HCT116 (cell line): ENCODE data around the gene EIF3F. TPM values are rescaled to one million over a fixed set of nuclear protein-coding genes. Genes with fewer than 3 reads are reported as not detected.

Experiments used
- ATAC-seq: fragments of 200-7000 bp; cut with Tn5 transposase; 2 replicates; pipeline ENCODE4 v1.9.1; 2020; ENCODE audit warnings: mild to moderate bottlenecking, moderate library complexity
- BruUV-seq: library from RNA; stranded (reverse); fragments of 400-500 nt; replicated peaks from 2 replicates; lab custom pipeline; 2021; lab: Mats Ljungman, UMichigan
- CTCF ChIA-PET: fragments of 300-600 bp; sonication (Branson Sonifier 250); formaldehyde crosslinking; loops from one replicate; lab custom pipeline; 2021; ENCODE audit warnings: antibody characterized with exemption; lab: Charles Lee
- POLR2A ChIA-PET: fragments of 300-600, 350-600 bp; sonication (Branson Sonifier 250); formaldehyde crosslinking; loops from one replicate; lab custom pipeline; 2021; ENCODE audit warnings: antibody characterized with exemption; lab: Charles Lee
- RAD21 ChIA-PET, 2 experiments: fragments of 300-600 bp; sonication (Branson Sonifier 250); formaldehyde crosslinking; loops; one replicate each; lab custom pipeline; 2023; ENCODE audit warnings: low total read pairs in 2 of 2; ENCODE audit not compliant: uncharacterized antibody in 2 of 2, unreplicated experiment in 2 of 2, low non-redundant PET in 1 of 2; lab: Charles Lee
- DNase-seq: peaks from one replicate; pipeline ENCODE4 v3.0.0-alpha.2; 2010; ENCODE audit warnings: low read depth, low spot score
- H2AFZ ChIP-seq: fragments of 200-600 bp; shearing (Covaris generic), sonication (generic); 2 replicates; pipeline ENCODE4 v1.6.1; 2017; ENCODE audit warnings: low read depth, mixed run types, mixed read lengths, antibody characterized with exemption, low read length; ENCODE audit not compliant: poor library complexity, severe bottlenecking
- H3K27ac ChIP-seq: 2 replicates; pipeline ENCODE4 v1.5.1; 2012; ENCODE audit warnings: low read depth, low read length
- H3K27me3 ChIP-seq: fragments of 200-600 bp; sonication (generic); 2 replicates; pipeline ENCODE4 v1.6.1; 2016; ENCODE audit warnings: mixed run types, low read length, mixed read lengths; ENCODE audit not compliant: insufficient read depth
- H3K36me3 ChIP-seq, 2 experiments: fragments of 200-500 bp in 1 of 2; fragments of 200-600 bp in 1 of 2; sonication (Bioruptor generic) in 1 of 2; sonication (generic) in 1 of 2; 2 replicates each; pipeline versions ENCODE4 v1.5.1 to v1.6.1; 2014 to 2016; ENCODE audit warnings: low read length in 2 of 2, inconsistent platforms in 1 of 2, mixed read lengths in 1 of 2, mixed run types in 1 of 2; ENCODE audit not compliant: insufficient read depth in 2 of 2, control insufficient read depth in 1 of 2
- H3K4me1 ChIP-seq, 2 experiments: fragments of 200-600 bp in 1 of 2; sonication (generic) in 1 of 2; 2 replicates each; pipeline versions ENCODE4 v1.5.1 to v1.6.1; 2012 to 2017; ENCODE audit warnings: low read length in 2 of 2, inconsistent platforms in 1 of 2, mild to moderate bottlenecking in 1 of 2, mixed read lengths in 1 of 2, mixed run types in 1 of 2, moderate library complexity in 1 of 2; ENCODE audit not compliant: insufficient read depth in 2 of 2, control insufficient read depth in 1 of 2
- H3K4me2 ChIP-seq: fragments of 200-600 bp; sonication (generic); 2 replicates; pipeline ENCODE4 v1.6.1; 2017; ENCODE audit warnings: mixed run types, low read length, mixed read lengths
- H3K4me3 ChIP-seq, 2 experiments: fragments of 200-600 bp in 1 of 2; sonication (generic) in 1 of 2; replicated peaks in 1 of 2; 2 replicates each; pipeline ENCODE4 v1.5.1; 2011 to 2016; ENCODE audit warnings: low read length in 2 of 2, control low read depth in 1 of 2, low read depth in 1 of 2, mild to moderate bottlenecking in 1 of 2, mixed read lengths in 1 of 2, mixed run types in 1 of 2
- H3K79me2 ChIP-seq: fragments of 200-600 bp; sonication (generic); 2 replicates; pipeline ENCODE4 v1.6.1; 2017; ENCODE audit warnings: mild to moderate bottlenecking, mixed run types, low read length, moderate library complexity, mixed read lengths; ENCODE audit not compliant: insufficient read depth
- H3K9ac ChIP-seq: fragments of 200-600 bp; sonication (generic); 2 replicates; pipeline ENCODE4 v1.6.1; 2016; ENCODE audit warnings: low read length, mixed read lengths
- H3K9me2 ChIP-seq: fragments of 200-600 bp; sonication (generic), shearing (Covaris generic); 2 replicates; pipeline ENCODE4 v1.6.1; 2017; ENCODE audit warnings: mixed run types, mild to moderate bottlenecking, moderate library complexity; ENCODE audit not compliant: insufficient read depth
- H3K9me3 ChIP-seq, 2 experiments: fragments of 200-500 bp in 1 of 2; fragments of 200-600 bp in 1 of 2; sonication (Bioruptor generic) in 1 of 2; sonication (generic) in 1 of 2; 2 replicates each; pipeline ENCODE4 v1.6.1; 2014 to 2017; ENCODE audit warnings: low read length in 2 of 2, mixed read lengths in 2 of 2, inconsistent platforms in 1 of 2, low read depth in 1 of 2, mild to moderate bottlenecking in 1 of 2, mixed run types in 1 of 2, moderate library complexity in 1 of 2; ENCODE audit not compliant: control insufficient read depth in 1 of 2, insufficient read depth in 1 of 2
- H4K20me1 ChIP-seq: fragments of 200-600 bp; sonication (generic), shearing (Covaris generic); 2 replicates; pipeline ENCODE4 v1.6.1; 2017; ENCODE audit warnings: mixed run types, mild to moderate bottlenecking, moderate library complexity; ENCODE audit not compliant: insufficient read depth
- ATF3 ChIP-seq: IDR thresholded peaks from 2 replicates; pipeline ENCODE4 v1.6.1; 2012
- CBX3 ChIP-seq: IDR thresholded peaks from 2 replicates; pipeline ENCODE4 v1.6.1; 2012; ENCODE audit warnings: low read depth
- EZH2phosphoT487 ChIP-seq: fragments of 200-600 bp; IDR thresholded peaks from 2 replicates; pipeline ENCODE4 v1.6.1; 2018; ENCODE audit warnings: antibody characterized with exemption, borderline replicate concordance
- RAD21 ChIP-seq: IDR thresholded peaks from 2 replicates; pipeline ENCODE4 v1.6.1; 2012; ENCODE audit warnings: low read depth, mild to moderate bottlenecking
- SIN3A ChIP-seq: IDR thresholded peaks from 2 replicates; pipeline ENCODE4 v1.6.1; 2012; ENCODE audit warnings: low read depth
- YY1 ChIP-seq: IDR thresholded peaks from 2 replicates; pipeline ENCODE4 v1.6.1; 2011; ENCODE audit warnings: low read length, low read depth, moderate library complexity, mild to moderate bottlenecking; ENCODE audit not compliant: insufficient replicate concordance; ENCODE audit errors: extremely low read depth
- ZNF274 ChIP-seq: fragments of 200-500 bp; sonication (Bioruptor generic); IDR thresholded peaks from 2 replicates; pipeline ENCODE4 v1.6.1; 2014; ENCODE audit warnings: mild to moderate bottlenecking, low read depth, low read length, inconsistent platforms
- intact Hi-C: fragments of 100-400 bp; cut with micrococcal nuclease; formaldehyde crosslinking; loops from 2 replicates; pipeline ENCODE4 v1.10.0; 2022
- total RNA-seq: library from RNA; stranded (reverse); gene quantifications from one replicate; pipeline ENCODE4 v1.2.1, GENCODE V29; 2021; ENCODE audit not compliant: unreplicated experiment
- TF ChIP-seq, protein P1 (sequence below): IDR thresholded peaks from 2 replicates; pipeline ENCODE4 v1.6.1; 2012; ENCODE audit warnings: low read depth

The EIF3F gene
- total RNA-seq, 1 experiment from 2014 or later, result 313 TPM

DNA sequence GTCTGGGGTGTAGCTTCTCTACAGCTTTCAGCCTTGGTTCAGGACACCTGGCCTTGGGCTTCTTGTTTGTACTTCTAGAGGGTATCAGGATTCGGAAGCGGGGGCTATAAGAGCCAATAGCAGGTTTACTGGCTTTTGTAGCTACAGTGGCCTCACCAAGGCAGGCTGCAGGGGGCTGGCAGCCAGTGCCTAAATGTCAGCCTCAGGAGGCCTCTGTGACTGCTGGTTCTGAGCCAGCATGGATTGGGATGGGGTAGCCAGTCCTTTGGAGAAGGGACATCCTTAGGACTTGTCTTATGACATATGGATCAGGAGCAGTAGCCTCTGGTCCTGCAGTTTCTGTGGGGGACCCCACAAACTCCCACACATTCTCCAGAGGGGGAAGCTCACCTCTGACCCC is 29.9 kb downstream of the EIF3F start:
- no peaks in the 10 kb centered on the region for H3K79me2 ChIP-seq
- no peaks in the 10 kb centered on the region for H3K4me1 ChIP-seq
- ATAC-seq (no peak), DNase-seq (no peak)
- TF ChIP-seq CBX3, result no peak
- no peak for TF ChIP-seq YY1
- TF ChIP-seq, protein P1, sequence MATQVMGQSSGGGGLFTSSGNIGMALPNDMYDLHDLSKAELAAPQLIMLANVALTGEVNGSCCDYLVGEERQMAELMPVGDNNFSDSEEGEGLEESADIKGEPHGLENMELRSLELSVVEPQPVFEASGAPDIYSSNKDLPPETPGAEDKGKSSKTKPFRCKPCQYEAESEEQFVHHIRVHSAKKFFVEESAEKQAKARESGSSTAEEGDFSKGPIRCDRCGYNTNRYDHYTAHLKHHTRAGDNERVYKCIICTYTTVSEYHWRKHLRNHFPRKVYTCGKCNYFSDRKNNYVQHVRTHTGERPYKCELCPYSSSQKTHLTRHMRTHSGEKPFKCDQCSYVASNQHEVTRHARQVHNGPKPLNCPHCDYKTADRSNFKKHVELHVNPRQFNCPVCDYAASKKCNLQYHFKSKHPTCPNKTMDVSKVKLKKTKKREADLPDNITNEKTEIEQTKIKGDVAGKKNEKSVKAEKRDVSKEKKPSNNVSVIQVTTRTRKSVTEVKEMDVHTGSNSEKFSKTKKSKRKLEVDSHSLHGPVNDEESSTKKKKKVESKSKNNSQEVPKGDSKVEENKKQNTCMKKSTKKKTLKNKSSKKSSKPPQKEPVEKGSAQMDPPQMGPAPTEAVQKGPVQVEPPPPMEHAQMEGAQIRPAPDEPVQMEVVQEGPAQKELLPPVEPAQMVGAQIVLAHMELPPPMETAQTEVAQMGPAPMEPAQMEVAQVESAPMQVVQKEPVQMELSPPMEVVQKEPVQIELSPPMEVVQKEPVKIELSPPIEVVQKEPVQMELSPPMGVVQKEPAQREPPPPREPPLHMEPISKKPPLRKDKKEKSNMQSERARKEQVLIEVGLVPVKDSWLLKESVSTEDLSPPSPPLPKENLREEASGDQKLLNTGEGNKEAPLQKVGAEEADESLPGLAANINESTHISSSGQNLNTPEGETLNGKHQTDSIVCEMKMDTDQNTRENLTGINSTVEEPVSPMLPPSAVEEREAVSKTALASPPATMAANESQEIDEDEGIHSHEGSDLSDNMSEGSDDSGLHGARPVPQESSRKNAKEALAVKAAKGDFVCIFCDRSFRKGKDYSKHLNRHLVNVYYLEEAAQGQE, result no peak
- TF ChIP-seq ATF3, result no peak
- no peak for TF ChIP-seq SIN3A
- no peak for TF ChIP-seq RAD21
- TF ChIP-seq ZNF274, result no peak
- TF ChIP-seq EZH2phosphoT487, result no peak
- H3K36me3 ChIP-seq, result no peaks in the 10 kb centered on the region
- POLR2A ChIA-PET, result no interaction called here
- H3K9me3 ChIP-seq, result no peaks in the 10 kb centered on the region
- no peak overlapping the region for H3K4me2 ChIP-seq
- no peak overlapping the region for H3K9ac ChIP-seq
- H3K4me3 ChIP-seq, result no peak overlapping the region
- no TSS peak for BruUV-seq
- peaks cover 9% of the 10 kb centered on the region; the same call in 1 of the 2 replicates for H3K27me3 ChIP-seq
- intact Hi-C loops, result no loop called here
- no peak overlapping the region for H2AFZ ChIP-seq
- no peaks in the 10 kb centered on the region for H3K9me2 ChIP-seq
- RAD21 ChIA-PET, result no interaction called here
- CTCF ChIA-PET, result interaction anchor here (0.6 to 1.9 kb wide), 4 partner anchors 11 to 82 kb away, joined by 3 to 5 read pairs (median 4); no protein-coding TSS in a partner anchor
- H3K27ac ChIP-seq, result no peak overlapping the region
- no peaks in the 10 kb centered on the region for H4K20me1 ChIP-seq
